Calu3 (cell line): ENCODE results near the gene BANK1. TPM values are rescaled to one million over a fixed set of nuclear protein-coding genes. Genes with fewer than 3 reads are reported as not detected.

Source experiments
- BruUV-seq: library from RNA; stranded (reverse); fragments of 400-500 nt; replicated peaks from 2 replicates; lab custom pipeline; 2021; lab: Mats Ljungman, UMichigan
- CTCF ChIA-PET: fragments of 300-600 bp; sonication (Branson Sonifier 250); formaldehyde crosslinking; loops from one replicate; lab custom pipeline; 2022; ENCODE audit warnings: antibody characterized with exemption; lab: Charles Lee
- DNase-seq: peaks from one replicate; pipeline ENCODE4 v3.0.0; 2022
- H3K27ac Mint-ChIP-seq: one replicate; pipeline ENCODE4 v1.8.0; 2022; ENCODE audit warnings: mixed read lengths; ENCODE audit not compliant: unreplicated experiment
- H3K27me3 Mint-ChIP-seq: one replicate; pipeline ENCODE4 v1.8.0; 2022; ENCODE audit warnings: mixed read lengths; ENCODE audit not compliant: unreplicated experiment
- H3K36me3 Mint-ChIP-seq: one replicate; pipeline ENCODE4 v1.8.0; 2022; ENCODE audit warnings: mild to moderate bottlenecking, moderate library complexity, mixed read lengths; ENCODE audit not compliant: insufficient read depth, unreplicated experiment
- H3K4me1 Mint-ChIP-seq: one replicate; pipeline ENCODE4 v1.8.0; 2022; ENCODE audit warnings: mild to moderate bottlenecking, low read depth, mixed read lengths; ENCODE audit not compliant: unreplicated experiment
- H3K4me3 Mint-ChIP-seq: one replicate; pipeline ENCODE4 v1.8.0; 2022; ENCODE audit warnings: mild to moderate bottlenecking, low read depth, moderate library complexity, mixed read lengths; ENCODE audit not compliant: unreplicated experiment
- H3K9me3 Mint-ChIP-seq: one replicate; pipeline ENCODE4 v1.8.0; 2022; ENCODE audit warnings: low read depth, mixed read lengths; ENCODE audit not compliant: unreplicated experiment
- CTCF ChIP-seq: fragments of 200-600 bp; IDR thresholded peaks from one replicate; pipeline ENCODE4 v1.8.0; 2022; ENCODE audit warnings: antibody characterized with exemption; ENCODE audit not compliant: unreplicated experiment
- intact Hi-C: fragments of 100-400 bp; cut with micrococcal nuclease; formaldehyde crosslinking; loops from one replicate; pipeline ENCODE4 v1.10.0; 2022; ENCODE audit not compliant: unreplicated experiment
- total RNA-seq: library from RNA; stranded (reverse); gene quantifications from 2 replicates; pipeline ENCODE4 v1.2.3, GENCODE V29; 2022

Gene BANK1
- total RNA-seq, 1 experiment from 2014 or later = 6.4 TPM

- H3K9me3 Mint-ChIP-seq = no peaks in the 10 kb centered on the region
- CTCF ChIA-PET = no interaction called here
- H3K4me1 Mint-ChIP-seq = peaks cover 17% of the 10 kb centered on the region
- no peak for TF ChIP-seq CTCF
- no peaks in the 10 kb centered on the region for H3K27me3 Mint-ChIP-seq
- DNase-seq = peak; percentile 55
- BruUV-seq = no TSS peak
- intact Hi-C loops = no loop called here
- H3K4me3 Mint-ChIP-seq = no peak overlapping the region
- no peaks in the 10 kb centered on the region for H3K36me3 Mint-ChIP-seq
- H3K27ac Mint-ChIP-seq = no peak overlapping the region
Observed at GRCh38 chr4:101977076-101977475, 186.5 kb downstream of the BANK1 start.

- H3K4me3 Mint-ChIP-seq = no peak overlapping the region
- intact Hi-C loops = loop anchor here (5.0 to 10.0 kb wide), 2 partner anchors 189 to 273 kb away; partner anchors contain the start of gene BANK1
- no peaks in the 10 kb centered on the region for H3K27me3 Mint-ChIP-seq
- no peak for TF ChIP-seq CTCF
- peak; percentile 59 for DNase-seq
- no TSS peak for BruUV-seq
- CTCF ChIA-PET = no interaction called here
- H3K4me1 Mint-ChIP-seq = peaks cover 11% of the 10 kb centered on the region
- no peaks in the 10 kb centered on the region for H3K36me3 Mint-ChIP-seq
- H3K27ac Mint-ChIP-seq = peak overlapping the region; percentile 50
- no peaks in the 10 kb centered on the region for H3K9me3 Mint-ChIP-seq
Observed at GRCh38 chr4:101981756-101982155, 191.2 kb downstream of the BANK1 start.

GRCh38 chr4:101983835-101984234 lies 193.3 kb downstream of the BANK1 start:
- Mint-ChIP-seq H3K27ac (no peak overlapping the region), H3K27me3 (no peaks in the 10 kb centered on the region), H3K9me3 (no peaks in the 10 kb centered on the region), H3K4me1 (peaks cover 11% of the 10 kb centered on the region), H3K4me3 (no peak overlapping the region), H3K36me3 (no peaks in the 10 kb centered on the region)
- intact Hi-C loops = loop anchor here (5.0 to 10.0 kb wide), 2 partner anchors 192 to 271 kb away; partner anchors contain the start of gene BANK1
- CTCF ChIA-PET = no interaction called here
- TF ChIP-seq CTCF = no peak
- no TSS peak for BruUV-seq
- DNase-seq = no peak

- no peaks in the 10 kb centered on the region for H3K27me3 Mint-ChIP-seq
- no peak overlapping the region for H3K4me3 Mint-ChIP-seq
- no peaks in the 10 kb centered on the region for H3K9me3 Mint-ChIP-seq
- H3K4me1 Mint-ChIP-seq = no peaks in the 10 kb centered on the region
- H3K27ac Mint-ChIP-seq = no peak overlapping the region
- no TSS peak for BruUV-seq
- DNase-seq = no peak
- H3K36me3 Mint-ChIP-seq = no peaks in the 10 kb centered on the region
- intact Hi-C loops = loop anchor here (10.0 kb wide), 1 partner anchor 267 kb away; no protein-coding TSS in a partner anchor
- TF ChIP-seq CTCF = no peak
- CTCF ChIA-PET = no interaction called here
Observed at GRCh38 chr4:101987623-101988243, 197.2 kb downstream of the BANK1 start.
